Astrocyte (in vitro differentiated cells and primary cell): ENCODE results near the gene ACTN1.

Experiments
- CTCF ChIP-seq: IDR thresholded peaks from 2 replicates; pipeline ENCODE4 v1.5.1; 2011; ENCODE audit warnings: low read depth, mild to moderate bottlenecking, inconsistent platforms, low read length, moderate library complexity; ENCODE audit not compliant: insufficient read depth
- EZH2 ChIP-seq: IDR thresholded peaks from 2 replicates; pipeline ENCODE4 v1.6.1; 2012; ENCODE audit warnings: mild to moderate bottlenecking, low read length, inconsistent platforms; ENCODE audit not compliant: insufficient read depth

- TF ChIP-seq EZH2 (no peak), CTCF (no peak)
These were observed 59.8 kb downstream of the ACTN1 start for GRCh38 chr14:68919129-68919927.
